SKM-1 (cell line): ENCODE results near the gene CELF5.

Experiments
- DNase-seq: peaks from one replicate; lab custom pipeline; 2025; ENCODE audit not compliant: unreplicated experiment; lab: John Stamatoyannopoulos, UW

CELF5 gene

DNA sequence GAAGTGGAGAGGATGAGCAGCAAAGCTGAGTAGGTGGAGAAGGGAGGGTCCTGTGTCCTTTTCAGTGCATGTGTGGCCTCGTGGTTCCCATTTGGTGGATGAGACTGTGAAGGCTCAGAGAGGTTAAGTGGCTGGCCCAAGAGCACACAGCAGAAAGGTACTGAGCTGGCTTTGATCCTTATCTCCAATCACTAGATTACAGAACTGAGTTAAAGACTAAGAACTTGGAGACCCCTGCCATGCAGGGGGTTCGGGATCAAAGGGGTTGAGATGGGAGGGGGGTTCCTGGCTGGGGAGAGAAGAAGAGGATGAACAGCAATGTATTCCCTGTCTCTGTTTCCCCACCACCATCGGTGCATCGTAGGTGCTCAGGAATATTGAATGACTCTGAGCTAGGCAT lies 11.8 kb downstream of the CELF5 start:
- no peak for DNase-seq

GRCh38 chr19:3238066-3238561 lies 13.7 kb downstream of the CELF5 start:
- DNase-seq = no peak

GRCh38 chr19:3239367-3239766 lies 14.9 kb downstream of the CELF5 start:
- DNase-seq = no peak

DNA sequence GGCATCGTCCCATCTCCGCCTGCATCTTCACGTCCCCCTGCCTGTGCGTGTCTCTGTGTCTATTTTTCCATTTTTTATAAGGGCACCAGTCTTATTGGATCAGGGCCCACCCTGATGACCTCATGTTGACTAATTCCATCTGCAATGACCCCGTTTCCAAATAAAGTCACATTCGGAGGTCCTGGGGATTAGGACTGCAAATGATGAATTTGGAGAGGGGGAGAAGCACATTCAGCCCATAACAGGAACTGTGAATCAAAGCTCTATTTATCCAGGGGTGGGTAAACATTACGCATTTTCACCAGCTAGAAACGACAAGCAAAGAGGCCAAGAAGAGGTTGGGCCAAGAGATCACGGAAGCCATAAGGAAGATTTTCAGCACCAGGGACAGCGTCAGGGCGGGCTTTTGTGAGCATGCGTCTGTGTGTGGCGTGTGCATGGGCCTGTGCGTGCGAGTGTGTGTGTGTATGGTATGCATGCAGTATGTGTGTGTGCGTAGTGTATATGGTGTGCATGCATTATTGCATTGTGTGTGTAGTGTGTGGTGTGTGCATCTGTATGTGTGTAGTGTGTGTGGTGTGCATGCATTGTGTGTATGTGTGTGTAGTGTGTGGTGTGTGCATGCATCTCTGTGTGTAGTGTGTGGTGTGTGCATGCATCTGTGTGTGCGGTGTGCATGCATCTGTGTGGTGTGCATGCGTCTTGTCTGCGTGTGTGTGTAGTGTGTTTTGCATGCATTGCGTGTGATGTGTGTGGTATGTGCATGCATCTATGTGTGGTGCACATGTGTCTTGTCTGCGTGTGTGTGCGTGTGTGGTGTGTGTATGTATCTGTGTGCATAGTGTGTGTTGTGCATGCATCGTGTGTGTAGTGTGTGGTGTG lies 19.6 kb downstream of the CELF5 start:
- no peak for DNase-seq

DNA sequence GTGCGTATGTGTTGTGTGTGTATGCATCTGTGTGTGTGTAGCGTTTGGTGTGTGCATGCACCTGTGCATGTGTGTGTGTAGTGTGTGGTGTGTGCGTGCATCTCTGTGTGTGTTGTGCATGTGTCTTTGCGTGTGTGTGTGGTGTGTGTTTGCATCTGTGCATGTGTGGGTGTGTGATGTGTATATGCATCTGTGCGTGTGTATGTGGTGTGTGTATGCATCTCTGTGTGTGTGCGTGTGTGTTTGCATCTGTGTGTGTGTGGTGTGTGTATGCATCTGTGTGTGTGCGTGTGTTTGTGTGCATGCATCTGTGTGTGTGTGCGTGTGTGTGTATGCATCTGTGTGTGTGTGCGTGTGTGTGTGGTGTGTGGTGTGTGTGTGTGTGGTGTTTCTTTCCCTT lies 20.6 kb downstream of the CELF5 start:
- DNase-seq = no peak

GRCh38 chr19:3248728-3249326 lies 24.4 kb downstream of the CELF5 start:
- DNase-seq = no peak

DNA sequence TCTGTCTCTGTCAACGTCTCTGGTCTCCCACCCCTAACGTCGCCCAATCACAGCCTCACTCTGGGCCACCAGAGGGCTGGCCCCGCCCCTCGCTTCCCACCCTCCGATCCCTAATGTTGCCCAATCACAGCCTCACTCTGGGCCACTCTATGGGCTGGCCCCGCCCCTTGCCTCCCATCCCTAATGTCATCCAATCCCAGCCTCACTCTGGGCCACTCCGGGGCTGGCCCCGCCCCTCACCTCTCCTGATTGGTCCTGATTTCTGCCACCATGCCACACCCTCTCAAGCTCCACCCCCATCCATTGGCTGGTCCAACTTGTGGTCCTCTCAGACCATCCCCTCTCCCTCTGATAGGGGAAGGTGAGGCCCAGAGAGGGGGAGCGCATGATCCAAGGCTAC lies 24.9 kb downstream of the CELF5 start:
- no peak for DNase-seq

- DNase-seq = no peak
Observed at GRCh38 chr19:3250675-3251074, 26.2 kb downstream of the CELF5 start.

- DNase-seq = no peak
Observed at GRCh38 chr19:3251229-3251628, 26.8 kb downstream of the CELF5 start.

GRCh38 chr19:3252650-3253049 lies 28.2 kb downstream of the CELF5 start:
- DNase-seq = no peak

GRCh38 chr19:3253270-3253669 lies 28.8 kb downstream of the CELF5 start:
- DNase-seq = no peak

DNA sequence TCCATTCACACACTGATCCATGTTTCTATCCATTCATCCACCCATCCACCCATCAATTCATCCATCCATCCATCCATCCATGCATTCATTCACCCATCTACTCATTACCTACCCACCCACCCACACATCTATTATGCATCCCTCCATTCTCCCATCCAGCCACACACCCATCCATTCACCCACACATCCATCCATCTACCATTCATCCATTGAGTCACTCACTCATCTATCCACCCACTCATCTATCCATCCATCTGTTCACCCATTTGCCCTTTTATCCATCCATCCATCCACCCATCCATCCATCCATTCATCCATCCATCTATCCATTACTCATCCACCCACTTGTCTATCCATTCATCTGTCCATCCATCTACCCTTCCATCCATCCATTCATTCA lies 30.1 kb downstream of the CELF5 start:
- no peak for DNase-seq

DNA sequence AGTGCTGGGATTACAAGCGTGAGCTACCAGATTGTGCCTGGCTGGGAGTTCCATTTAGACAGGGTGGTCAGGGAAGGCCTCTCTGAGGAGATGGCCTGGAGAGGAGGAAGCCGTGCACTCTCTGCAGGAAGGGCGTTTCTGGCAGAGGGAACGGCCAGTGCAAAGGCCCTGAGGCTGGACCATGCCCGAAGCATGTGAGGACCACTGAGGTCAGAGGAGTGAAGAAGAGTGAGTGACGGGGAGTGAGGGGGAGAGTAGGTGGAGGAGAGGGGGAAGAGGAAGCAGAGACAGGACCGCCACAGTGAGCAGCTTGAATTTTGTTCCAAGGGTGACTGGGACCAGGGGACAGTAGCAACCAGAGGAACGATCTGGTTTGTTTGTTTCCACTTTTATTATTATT lies 32.6 kb downstream of the CELF5 start:
- DNase-seq = no peak

DNA sequence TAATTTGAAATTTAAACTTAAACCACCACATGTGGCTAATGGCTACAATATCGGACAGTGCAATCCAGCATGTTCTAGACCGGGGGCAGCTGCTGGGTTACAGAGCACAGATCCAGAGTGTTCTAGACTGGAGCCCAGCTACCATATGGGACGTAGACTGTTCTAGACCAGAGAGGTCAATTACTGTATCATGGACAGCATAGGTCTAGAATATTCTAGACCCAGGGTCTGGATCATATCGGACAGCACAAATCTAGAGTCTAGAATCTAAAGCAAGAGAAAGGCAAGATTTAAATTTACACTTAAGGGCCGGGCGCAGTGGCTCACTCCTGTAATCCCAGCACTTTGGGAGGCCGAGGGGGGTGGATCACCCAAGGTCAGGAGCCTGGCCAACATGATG lies 37.9 kb downstream of the CELF5 start:
- DNase-seq = no peak

GRCh38 chr19:3263866-3264265 lies 39.4 kb downstream of the CELF5 start:
- DNase-seq = no peak

GRCh38 chr19:3265432-3265831 lies 41.0 kb downstream of the CELF5 start:
- no peak for DNase-seq

GRCh38 chr19:3266092-3266693 lies 41.7 kb downstream of the CELF5 start:
- DNase-seq = no peak

DNA sequence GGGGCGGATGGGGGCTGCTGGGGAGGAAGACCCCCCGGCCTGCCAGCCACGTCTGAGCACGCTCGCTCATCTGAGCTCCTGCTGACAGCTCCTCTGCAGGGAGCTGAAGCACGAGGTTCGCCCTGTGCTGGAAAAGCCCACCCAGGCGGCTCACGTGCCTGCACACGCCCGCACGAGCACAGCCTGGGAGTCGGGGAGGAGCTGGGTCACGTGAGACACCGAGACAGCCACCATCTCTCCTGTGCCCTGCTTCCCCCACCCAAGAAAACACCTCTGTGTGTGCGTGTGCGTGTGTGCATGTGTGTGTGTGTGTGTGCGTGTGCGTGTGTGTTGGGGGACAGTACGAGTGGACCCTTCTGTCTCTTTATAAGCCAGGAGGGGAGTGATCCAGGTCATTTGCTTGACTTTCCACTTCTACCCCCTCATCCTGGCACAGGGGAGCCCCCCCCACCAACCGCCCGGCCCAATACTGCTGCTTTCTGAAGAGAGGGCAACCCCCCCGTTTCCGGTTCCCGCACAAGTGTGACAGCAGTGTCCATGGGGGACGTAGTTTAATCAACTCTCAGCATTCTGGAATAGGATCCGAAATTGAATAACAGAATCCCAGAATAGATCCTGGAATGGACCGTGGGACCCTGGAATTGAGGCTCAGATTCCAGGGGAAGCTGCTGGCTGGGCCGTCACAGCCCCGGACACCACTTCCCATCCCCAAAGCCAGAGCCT lies 42.5 kb downstream of the CELF5 start:
- no peak for DNase-seq

- no peak for DNase-seq
Observed at GRCh38 chr19:3268326-3268725, 43.9 kb downstream of the CELF5 start.

GRCh38 chr19:3268763-3269162 lies 44.3 kb downstream of the CELF5 start:
- DNase-seq = no peak

DNA sequence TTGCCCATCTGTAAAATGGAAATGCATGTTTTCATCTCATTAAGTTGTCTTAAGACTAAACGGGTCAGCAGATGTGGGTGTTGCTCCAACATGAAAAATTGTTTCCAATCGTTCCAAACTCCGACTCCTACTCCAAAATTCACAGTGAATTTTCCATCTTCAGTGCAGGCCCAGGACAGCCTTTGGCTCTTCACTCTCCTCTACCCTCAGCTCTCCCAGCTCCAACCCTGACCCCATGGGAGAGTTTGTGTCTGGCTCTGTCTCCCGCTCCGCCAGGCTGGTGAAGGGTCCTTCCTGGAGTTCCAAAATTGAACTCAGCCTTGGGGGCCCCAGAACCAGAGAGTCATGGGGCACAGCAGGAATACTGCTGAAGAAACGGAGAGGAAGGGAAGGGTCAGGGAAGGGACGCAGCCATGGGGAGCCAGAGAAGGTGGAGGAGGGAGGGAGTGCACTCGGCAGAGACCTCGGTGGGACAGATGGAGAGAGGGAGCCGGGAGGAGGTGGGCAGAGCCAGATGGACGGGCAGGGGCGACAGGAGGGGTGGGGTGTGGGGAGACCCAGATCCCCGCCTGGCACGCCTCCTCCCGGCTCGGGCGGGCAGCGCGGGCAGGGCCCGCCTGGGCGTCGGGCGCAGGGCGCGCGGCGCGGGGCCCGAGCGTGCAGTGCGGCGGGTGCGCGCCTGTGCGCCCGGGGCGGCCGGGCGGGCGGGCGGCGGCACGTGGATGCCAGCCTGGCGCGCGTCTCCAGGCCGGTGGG lies 45.6 kb downstream of the CELF5 start:
- no peak for DNase-seq
